Stimulated activated naive CD8-positive, alpha-beta T cell treated with anti-CD3 and anti-CD28 coated beads, Interleukin-15, Interleukin-2, amounts not matched to agents 100 ng/mL and 50 ng/mL, for 24 hours (primary cell): Measurements from ENCODE around the gene CFP.
A peak's percentile ranks its signal among the peaks of the same experiment; 100 is the strongest.
"Not testable (repeated sequence)": the region's sequence is repeated elsewhere in the genome, so short reads cannot be mapped to it uniquely, and the experiment has no call there.

Experiments
- H3K27ac Mint-ChIP-seq: one replicate; pipeline ENCODE4 v1.8.0; 2021; ENCODE audit warnings: mild to moderate bottlenecking, mixed read lengths
- H3K27me3 Mint-ChIP-seq: one replicate; pipeline ENCODE4 v1.8.0; 2021; ENCODE audit warnings: mixed read lengths
- H3K36me3 Mint-ChIP-seq: one replicate; pipeline ENCODE4 v1.8.0; 2021; ENCODE audit warnings: low read depth, mixed read lengths
- H3K4me1 Mint-ChIP-seq: one replicate; pipeline ENCODE4 v1.8.0; 2021; ENCODE audit warnings: low read depth, mixed read lengths
- H3K4me3 Mint-ChIP-seq: one replicate; pipeline ENCODE4 v1.8.0; 2021; ENCODE audit warnings: mild to moderate bottlenecking, mixed read lengths
- H3K9me3 Mint-ChIP-seq: one replicate; pipeline ENCODE4 v1.8.0; 2021; ENCODE audit warnings: mixed read lengths

CFP gene

DNA sequence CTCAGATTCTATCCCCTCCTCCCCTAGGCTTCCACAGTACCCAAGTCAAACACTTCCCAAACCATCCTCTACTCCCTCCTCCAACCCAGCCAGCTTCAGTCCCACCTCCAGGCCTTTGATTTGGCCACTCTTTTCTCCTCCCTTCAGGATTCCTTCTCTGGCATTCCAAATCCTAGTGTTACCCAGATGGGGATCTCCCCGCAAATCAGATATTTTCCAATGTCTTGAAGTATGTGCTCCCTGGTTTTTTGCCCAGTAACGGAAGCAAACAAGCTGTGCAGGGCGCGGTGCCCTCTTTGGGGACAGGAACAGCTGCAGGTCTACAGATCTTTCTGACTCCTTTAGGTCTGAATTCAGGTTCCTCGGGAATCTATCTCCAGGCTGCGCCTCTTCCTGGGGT is 7.9 kb downstream of the CFP start:
- H3K36me3 Mint-ChIP-seq, result no peaks in the 10 kb centered on the region
- no peaks in the 10 kb centered on the region for H3K9me3 Mint-ChIP-seq
- peaks cover 18% of the 10 kb centered on the region for H3K27me3 Mint-ChIP-seq
- no peak overlapping the region for H3K27ac Mint-ChIP-seq
- H3K4me1 Mint-ChIP-seq, result peaks cover 15% of the 10 kb centered on the region
- no peak overlapping the region for H3K4me3 Mint-ChIP-seq

DNA sequence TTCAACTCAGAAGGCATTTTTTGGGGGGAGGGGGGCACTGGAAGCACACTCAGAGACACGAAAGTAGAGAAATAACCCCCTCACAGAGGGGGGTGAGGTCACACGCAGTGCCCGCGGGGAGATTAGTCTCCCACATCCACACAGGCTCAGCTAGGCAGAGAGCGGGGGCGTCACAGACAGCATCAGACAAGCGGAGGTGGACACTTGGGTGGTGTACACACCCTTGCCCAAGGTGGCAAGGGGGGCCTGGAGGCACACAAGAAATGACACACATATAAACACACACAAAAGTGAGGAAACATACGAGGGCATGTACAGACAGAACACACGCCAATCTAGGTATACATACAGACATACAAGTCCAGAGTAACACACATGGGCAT is 9.4 kb downstream of the CFP start:
- Mint-ChIP-seq H3K27ac (no peak overlapping the region), H3K36me3 (no peaks in the 10 kb centered on the region), H3K27me3 (peaks cover 18% of the 10 kb centered on the region), H3K4me1 (peaks cover 15% of the 10 kb centered on the region), H3K4me3 (no peak overlapping the region), H3K9me3 (no peaks in the 10 kb centered on the region)

DNA sequence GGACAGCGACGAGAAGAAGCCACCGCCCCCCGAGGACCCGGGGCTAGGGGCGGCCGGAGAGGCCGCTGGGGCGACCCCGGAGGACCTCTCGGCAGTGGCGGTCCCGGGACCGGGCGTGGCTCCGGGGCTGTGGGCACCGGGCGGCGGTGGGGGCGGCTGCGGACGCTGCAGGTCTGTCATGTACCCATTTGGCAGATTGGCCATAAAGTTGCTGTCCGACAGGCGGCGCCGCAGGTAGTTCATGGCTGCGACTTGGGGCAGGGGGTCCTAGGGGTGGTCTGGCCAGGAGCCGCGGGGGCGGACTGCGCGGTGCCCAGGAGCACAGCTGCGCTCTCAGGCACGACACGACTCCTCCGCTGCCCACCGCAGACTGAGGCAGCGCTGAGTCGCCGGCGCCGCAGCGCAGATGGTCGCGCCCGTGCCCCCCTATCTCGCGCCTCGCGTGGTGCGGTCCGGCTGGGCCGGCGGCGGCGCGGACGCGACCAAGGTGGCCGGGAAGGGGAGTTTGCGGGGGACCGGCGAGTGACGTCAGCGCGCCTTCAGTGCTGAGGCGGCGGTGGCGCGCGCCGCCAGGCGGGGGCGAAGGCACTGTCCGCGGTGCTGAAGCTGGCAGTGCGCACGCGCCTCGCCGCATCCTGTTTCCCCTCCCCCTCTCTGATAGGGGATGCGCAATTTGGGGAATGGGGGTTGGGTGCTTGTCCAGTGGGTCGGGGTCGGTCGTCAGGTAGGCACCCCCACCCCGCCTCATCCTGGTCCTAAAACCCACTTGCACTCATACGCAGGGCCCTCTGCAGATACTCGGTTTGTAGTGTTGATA is 10.0 kb downstream of the CFP start, which contains the start of gene SYN1:
Gene SYN1 (minus strand): TSS at position 372 of the 817 bp plus-strand sequence. CDS start 129 bp downstream, at position 243.
- peaks cover 18% of the 10 kb centered on the region for H3K27me3 Mint-ChIP-seq
- peak within 1 kb of the TSS; percentile 54 for H3K4me3 Mint-ChIP-seq
- H3K4me1 Mint-ChIP-seq, result peaks cover 15% of the 10 kb centered on the region
- no peaks in the 10 kb centered on the region for H3K36me3 Mint-ChIP-seq
- H3K27ac Mint-ChIP-seq, result no peak within 1 kb of the TSS
- H3K9me3 Mint-ChIP-seq, result no peaks in the 10 kb centered on the region

DNA sequence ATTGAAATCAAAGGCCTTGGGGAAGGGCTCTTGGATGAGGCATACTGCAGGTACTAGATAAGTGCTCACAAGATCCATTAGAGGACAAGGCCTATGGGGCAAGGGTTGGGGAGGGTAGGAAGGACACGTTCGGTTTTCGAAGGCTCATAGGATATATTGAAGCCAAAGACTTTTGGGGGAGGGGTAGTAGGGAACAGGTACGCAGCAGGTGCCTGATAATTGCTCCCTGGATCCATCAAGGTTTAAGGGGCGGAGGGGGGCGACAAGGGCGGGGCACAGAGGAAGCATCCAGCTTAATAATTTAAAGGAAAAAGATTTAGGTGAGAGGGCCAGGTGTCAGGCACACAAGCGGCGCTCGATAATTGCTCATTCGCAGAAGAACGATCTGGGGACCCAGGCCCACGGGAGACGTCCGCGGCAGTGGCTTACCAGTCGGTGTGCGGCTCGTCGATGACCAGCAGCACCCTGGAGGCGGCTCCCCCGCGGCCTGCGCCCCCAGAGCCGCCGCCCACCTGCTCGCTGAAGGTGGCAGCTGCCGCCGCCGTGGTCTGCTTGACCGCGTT is 10.7 kb downstream of the CFP start:
- Mint-ChIP-seq H3K27me3 (peaks cover 18% of the 10 kb centered on the region), H3K27ac (no peak overlapping the region), H3K4me3 (peak overlapping the region; percentile 54), H3K4me1 (peaks cover 12% of the 10 kb centered on the region), H3K36me3 (no peaks in the 10 kb centered on the region), H3K9me3 (no peaks in the 10 kb centered on the region)

DNA sequence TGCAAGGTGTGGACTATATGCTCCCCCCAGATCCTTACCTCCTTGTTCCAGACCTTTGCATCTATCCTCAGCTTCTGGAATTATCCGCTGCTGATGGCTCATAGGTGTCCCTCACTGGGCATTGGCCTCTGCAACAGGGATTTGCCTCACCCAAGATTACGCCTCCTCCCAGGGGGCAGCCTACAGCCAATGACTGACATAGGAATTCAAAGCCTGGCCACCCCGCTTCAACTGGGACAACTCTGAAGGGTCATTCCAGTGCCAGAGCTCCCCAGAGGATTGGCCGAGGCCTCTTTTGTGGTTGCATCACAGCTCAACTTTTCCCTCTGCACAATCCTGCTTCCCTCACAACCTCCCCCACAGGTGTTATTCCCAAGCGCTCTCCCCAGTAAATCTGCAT is 15.1 kb downstream of the CFP start:
- Mint-ChIP-seq H3K27me3 (peaks cover 14% of the 10 kb centered on the region), H3K27ac (no peak overlapping the region), H3K4me3 (no peak overlapping the region), H3K4me1 (peaks cover 3% of the 10 kb centered on the region), H3K36me3 (no peaks in the 10 kb centered on the region), H3K9me3 (no peaks in the 10 kb centered on the region)

DNA sequence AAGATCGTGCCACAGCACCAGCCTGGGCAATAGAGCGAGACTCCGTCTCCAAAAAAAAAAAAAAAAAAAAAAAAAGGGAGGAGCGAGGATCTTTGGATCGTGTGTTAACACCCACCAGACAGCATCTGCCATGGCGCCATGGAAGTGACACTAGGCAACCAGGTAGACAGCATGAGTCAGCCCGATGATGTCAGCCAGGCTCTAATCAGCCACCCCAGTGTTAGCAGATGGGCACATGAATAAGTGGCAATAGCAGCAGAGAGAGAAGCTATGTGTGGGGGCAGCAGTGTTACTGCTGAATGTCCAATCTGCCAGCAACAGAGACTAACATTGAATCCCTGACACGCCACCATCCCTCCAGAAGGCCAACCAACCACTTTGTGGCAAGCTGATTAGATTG is 16.6 kb downstream of the CFP start:
- Mint-ChIP-seq H3K27me3 (peaks cover 5% of the 10 kb centered on the region), H3K36me3 (no peaks in the 10 kb centered on the region), H3K4me3 (no peak overlapping the region), H3K4me1 (peaks cover 3% of the 10 kb centered on the region), H3K9me3 (no peaks in the 10 kb centered on the region), H3K27ac (no peak overlapping the region)

DNA sequence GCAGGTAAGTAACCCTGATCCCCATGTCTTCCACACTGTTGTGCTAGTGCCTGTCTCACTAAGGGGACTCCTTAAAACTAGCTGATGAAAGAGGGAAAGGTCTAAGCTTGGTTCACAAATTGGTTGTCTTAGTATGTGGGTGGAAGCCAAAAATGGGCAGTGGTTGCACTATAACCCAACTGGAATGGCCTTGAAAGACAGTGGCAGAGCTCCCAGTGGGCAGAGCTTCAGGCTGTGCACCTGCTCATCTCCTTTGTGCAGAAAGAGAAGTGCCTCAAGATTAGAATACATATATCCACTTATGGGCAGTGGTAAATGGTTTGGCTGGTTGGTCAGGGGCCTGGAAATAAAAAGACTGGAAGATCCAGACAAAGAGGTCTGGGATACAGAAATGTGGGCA is 17.3 kb downstream of the CFP start:
- Mint-ChIP-seq H3K27me3 (peaks cover under 1% of the 10 kb centered on the region), H3K36me3 (no peaks in the 10 kb centered on the region), H3K4me1 (peaks cover 3% of the 10 kb centered on the region), H3K4me3 (no peak overlapping the region), H3K9me3 (no peaks in the 10 kb centered on the region), H3K27ac (no peak overlapping the region)

DNA sequence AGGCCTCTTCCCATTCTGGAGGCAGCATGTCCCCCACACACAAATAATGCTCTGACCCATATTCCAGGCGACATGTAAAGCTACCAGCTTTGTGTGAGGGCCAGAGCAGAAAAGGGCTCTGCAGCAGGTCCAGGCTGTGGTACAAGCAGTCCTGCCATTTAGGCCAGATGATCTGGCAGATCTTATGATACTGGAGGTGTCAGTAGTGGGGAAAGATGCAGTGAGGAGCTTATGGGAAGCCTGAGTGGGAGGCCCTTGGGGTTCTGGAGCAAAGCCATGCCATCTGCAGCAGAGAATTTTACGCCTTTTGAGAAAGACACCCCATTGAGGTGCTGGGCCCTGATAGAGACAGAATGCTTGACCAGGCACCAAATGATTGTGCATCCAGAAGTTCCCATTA is 17.8 kb downstream of the CFP start:
- Mint-ChIP-seq H3K9me3 (no peaks in the 10 kb centered on the region), H3K4me1 (peaks cover 3% of the 10 kb centered on the region), H3K36me3 (no peaks in the 10 kb centered on the region), H3K4me3 (no peak overlapping the region), H3K27ac (no peak overlapping the region), H3K27me3 (no peaks in the 10 kb centered on the region)

DNA sequence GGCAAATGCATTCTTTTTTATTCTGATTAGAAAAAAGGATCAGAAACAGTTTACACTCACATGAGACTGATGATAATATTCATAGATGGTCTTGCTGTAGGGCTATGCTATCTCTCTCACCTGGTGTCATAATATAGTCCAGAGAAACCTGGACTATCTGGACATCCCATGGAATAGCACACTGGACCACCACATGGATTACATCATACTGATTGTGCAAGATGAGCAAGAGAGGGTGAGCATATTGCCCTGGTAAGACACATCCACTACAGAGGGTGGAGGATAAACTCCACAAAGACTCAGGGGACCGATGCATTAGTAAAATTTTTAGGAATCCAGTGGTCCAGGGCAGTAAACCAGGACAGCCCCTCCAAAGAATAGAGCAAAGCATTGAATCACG is 18.2 kb downstream of the CFP start:
- Mint-ChIP-seq H3K27me3 (no peaks in the 10 kb centered on the region), H3K27ac (no peak overlapping the region), H3K36me3 (no peaks in the 10 kb centered on the region), H3K4me1 (peaks cover 3% of the 10 kb centered on the region), H3K9me3 (no peaks in the 10 kb centered on the region), H3K4me3 (no peak overlapping the region)

DNA sequence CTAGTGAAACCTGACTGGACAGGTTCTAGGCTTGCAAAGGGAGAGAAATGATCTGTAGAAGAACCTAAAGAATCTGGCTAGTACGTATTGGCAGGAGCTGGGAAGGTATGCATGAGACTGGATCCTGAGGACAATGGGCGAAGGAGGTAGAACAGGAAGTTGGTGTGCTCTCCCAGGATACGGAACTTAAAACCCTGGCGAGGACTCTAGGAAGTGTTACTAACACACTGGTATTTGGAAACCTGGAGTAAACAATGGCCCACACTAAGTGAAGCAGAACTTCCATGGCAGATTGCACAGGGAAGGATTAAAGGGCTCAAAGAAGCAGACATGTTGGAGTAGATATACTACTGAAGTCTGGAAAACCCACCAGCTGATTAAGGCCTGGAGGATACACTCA is 19.2 kb downstream of the CFP start:
- Mint-ChIP-seq H3K4me1 (peaks cover 3% of the 10 kb centered on the region), H3K36me3 (no peaks in the 10 kb centered on the region), H3K27ac (no peak overlapping the region), H3K4me3 (no peak overlapping the region), H3K9me3 (no peaks in the 10 kb centered on the region), H3K27me3 (no peaks in the 10 kb centered on the region)

DNA sequence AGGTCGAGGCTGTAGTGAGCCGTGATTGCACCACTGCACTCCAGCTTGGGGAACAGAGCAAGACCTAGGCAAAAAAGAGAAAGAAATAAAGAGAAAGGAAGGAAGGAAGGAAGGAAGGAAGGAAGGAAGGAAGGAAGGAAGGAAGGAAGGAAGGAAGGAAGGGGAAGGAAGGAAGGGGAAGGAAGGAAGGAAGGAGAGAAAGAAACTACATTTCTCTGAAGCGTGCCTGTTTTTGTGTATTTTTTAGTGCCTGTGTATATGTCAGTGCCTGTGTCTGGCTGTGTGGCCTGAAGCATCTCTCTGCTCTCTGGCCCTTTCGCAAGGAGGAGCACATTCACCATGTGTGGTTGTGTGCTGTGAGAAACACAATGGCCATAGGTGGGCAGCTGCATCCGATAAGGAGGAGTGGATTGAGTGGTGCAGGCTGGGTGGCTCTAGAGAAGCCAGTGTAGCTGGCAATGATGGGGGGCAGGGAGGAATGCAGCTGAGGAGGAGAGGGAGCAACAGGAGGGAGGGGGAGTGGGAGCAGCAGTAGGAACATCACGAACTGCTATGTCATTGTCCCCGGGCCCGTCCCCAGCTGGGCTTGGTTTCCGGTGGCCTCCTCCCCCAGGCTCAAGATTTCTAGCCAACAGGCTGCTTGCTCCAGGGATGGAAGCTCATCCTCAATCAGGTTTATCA is 21.5 kb downstream of the CFP start:
- H3K27ac Mint-ChIP-seq, result peak overlapping the region; percentile 36
- peaks cover 3% of the 10 kb centered on the region for H3K4me1 Mint-ChIP-seq
- H3K9me3 Mint-ChIP-seq, result no peaks in the 10 kb centered on the region
- no peaks in the 10 kb centered on the region for H3K27me3 Mint-ChIP-seq
- H3K4me3 Mint-ChIP-seq, result no peak overlapping the region
- H3K36me3 Mint-ChIP-seq, result no peaks in the 10 kb centered on the region

DNA sequence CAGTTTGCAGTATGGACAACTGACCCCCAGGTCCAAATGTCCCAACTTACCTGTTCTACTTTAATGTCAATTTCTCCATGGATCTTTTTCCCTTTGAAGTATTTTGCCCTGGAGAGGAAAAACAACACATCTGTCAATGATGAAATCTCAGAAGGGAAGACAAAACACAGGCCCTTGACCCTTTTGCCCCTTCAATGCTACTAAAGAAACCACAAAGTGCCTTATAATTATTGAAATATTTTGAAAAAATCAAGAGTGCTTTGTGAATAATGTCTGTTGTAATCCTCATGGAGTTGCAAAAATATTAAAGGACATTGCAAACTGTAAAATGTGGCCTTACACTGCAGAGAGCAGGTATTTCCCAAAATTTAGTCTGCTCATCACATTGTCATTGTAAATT is 22.6 kb downstream of the CFP start:
- no peaks in the 10 kb centered on the region for H3K36me3 Mint-ChIP-seq
- H3K27ac Mint-ChIP-seq, result no peak overlapping the region

DNA sequence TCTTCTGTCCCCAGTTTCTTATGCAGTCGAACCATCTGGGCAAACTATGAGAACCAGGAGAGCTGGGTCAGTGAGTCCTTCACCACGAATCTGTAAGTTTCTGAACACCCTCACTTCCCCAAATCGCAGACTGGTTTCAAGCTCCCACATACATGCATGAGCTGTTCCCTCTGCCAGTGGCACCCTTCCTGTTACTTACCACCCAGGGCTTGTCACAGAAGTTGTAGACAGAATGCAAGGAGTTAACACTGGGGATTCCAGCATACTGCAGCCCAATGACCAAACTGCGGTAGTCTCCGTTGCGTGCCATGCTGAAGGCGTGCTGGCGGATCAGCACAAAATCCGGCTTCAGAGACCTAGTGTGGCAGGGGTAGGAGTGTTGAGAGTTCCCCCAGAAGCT is 24.7 kb downstream of the CFP start:
- H3K27me3 Mint-ChIP-seq, result no peaks in the 10 kb centered on the region
- H3K27ac Mint-ChIP-seq, result no peak overlapping the region
- H3K4me1 Mint-ChIP-seq, result peaks cover 3% of the 10 kb centered on the region
- no peak overlapping the region for H3K4me3 Mint-ChIP-seq
- H3K9me3 Mint-ChIP-seq, result no peaks in the 10 kb centered on the region
- no peaks in the 10 kb centered on the region for H3K36me3 Mint-ChIP-seq

More for the DNA sequence above, 22.6 kb downstream of the CFP start:
- H3K4me1 Mint-ChIP-seq, result peaks cover 3% of the 10 kb centered on the region
- H3K27me3 Mint-ChIP-seq, result no peaks in the 10 kb centered on the region
- H3K4me3 Mint-ChIP-seq, result no peak overlapping the region
- H3K9me3 Mint-ChIP-seq, result no peaks in the 10 kb centered on the region

DNA sequence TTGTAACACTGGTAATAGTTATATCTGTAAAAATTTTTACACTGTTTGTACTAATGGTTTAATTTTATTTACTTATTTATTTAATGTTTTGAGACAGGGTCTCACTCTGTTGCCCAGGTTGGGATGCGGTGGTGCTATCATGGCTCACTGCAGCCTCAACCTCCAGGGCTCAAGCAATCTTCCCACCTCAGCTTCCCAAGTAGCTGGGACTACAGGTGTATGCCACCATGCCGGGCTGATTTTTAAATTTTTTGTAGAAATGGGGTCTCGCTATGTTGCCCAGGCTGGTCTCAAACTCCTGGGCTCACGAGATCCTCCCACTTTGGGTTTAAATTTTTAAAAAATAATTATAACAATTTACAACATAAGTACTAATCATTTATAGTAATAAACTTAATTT is 26.6 kb downstream of the CFP start:
- H3K27ac Mint-ChIP-seq, H3K27me3 Mint-ChIP-seq, H3K9me3 Mint-ChIP-seq, H3K4me1 Mint-ChIP-seq, H3K36me3 Mint-ChIP-seq, H3K4me3 Mint-ChIP-seq: not testable (repeated sequence)

DNA sequence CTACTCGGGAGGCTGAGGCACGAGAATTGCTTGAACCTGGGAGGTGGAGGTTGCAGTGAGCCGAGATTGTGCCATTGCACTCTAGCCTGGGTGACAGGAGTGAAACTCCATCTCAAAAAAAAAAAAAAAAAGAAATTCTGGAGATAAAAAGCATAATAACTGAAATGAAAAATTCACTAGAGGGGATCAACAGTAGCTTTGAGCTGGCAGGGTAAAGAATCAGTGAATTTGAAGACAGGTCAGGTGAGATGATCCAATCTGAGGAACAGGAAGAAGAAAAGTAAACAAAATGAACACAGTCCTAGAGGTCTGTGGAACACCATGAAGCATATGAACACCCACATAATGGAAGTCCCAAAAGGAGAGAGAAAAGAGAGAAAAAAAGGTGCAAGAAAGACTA is 32.5 kb downstream of the CFP start:
- H3K27ac Mint-ChIP-seq, result no peak overlapping the region

More for the DNA sequence above, 32.5 kb downstream of the CFP start:
- H3K36me3 Mint-ChIP-seq, result no peaks in the 10 kb centered on the region
- peaks cover 10% of the 10 kb centered on the region for H3K9me3 Mint-ChIP-seq
- no peaks in the 10 kb centered on the region for H3K27me3 Mint-ChIP-seq
- H3K4me3 Mint-ChIP-seq, result no peak overlapping the region
- peaks cover 14% of the 10 kb centered on the region for H3K4me1 Mint-ChIP-seq
